ENCODE results near the gene FAM120AOS.

FAM120AOS gene

DNA sequence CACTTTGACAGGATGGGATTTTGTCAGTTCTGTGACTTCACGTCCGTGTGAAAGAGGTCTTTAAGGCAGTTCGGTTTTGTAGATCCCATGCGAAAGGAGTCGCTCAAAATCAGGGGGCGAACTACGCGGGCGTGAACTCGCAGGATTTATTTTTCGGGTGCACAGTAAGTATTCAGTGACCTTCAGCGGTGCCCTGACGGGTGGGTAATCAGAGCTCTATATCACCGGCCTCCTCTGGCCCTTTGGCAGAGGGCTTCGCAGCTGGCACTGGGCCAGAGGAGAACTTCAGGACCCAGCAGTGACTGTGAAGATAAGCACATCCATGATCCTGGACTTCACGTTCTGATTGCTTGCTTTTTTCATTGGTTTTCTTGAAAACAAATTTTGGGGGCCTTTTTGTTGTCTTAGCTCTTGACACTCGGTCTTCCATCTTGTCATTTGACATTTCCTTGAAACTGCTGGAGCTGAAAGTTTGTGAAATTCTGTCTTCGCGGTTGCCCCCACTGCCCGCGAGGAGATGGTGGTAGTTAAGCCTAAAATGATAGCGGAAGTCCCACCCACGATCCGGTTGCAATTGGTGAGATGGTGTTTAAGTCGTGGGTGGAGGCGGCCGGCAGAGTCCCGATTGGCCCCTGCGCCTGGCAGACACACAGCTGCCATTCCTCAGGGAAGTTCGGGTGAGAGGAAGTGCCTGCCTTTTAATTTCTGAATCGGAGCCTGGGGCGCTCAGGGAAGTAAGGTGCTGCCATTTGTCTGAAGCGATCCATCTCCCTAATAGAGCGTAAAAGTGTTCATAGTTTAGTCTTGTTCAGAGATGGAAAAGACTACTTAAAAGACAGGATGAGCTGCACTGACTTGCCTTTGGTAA, at the start of gene FAM120AOS (continued):
- TF ChIP-seq ZNF830 (tag by site-specific recombination; IDR thresholded peaks at IDR 0.05; ENCODE audit: low read depth) (0 out of 2 replicates have a peak, but pooled peaks have one; percentile 28), ZNF837 (tag by site-specific recombination; IDR thresholded peaks at IDR 0.05) (no peak), FEZF1 (tag by site-specific recombination; IDR thresholded peaks at IDR 0.05) (peak; percentile 55), SP2 (tag by site-specific recombination; IDR thresholded peaks at IDR 0.05) (peak; percentile 93), ZNF10 (tag by site-specific recombination; IDR thresholded peaks at IDR 0.05) (no peak), ZNF138 (tag by site-specific recombination; IDR thresholded peaks at IDR 0.05; ENCODE audit: borderline replicate concordance) (no peak), ZNF777 (tag by site-specific recombination; IDR thresholded peaks at IDR 0.05; ENCODE audit: borderline replicate concordance) (no peak), ZFP3 (tag by site-specific recombination; IDR thresholded peaks at IDR 0.05; ENCODE audit: low read depth) (no peak), ZNF561 (tag by site-specific recombination; IDR thresholded peaks at IDR 0.05; ENCODE audit: borderline replicate concordance) (0 out of 2 replicates have a peak, but pooled peaks have one; percentile 54), GLIS2 (tag by site-specific recombination; IDR thresholded peaks at IDR 0.05) (no peak), ZNF140 (tag by site-specific recombination; IDR thresholded peaks at IDR 0.05) (no peak), ZNF664 (tag by site-specific recombination; IDR thresholded peaks at IDR 0.05) (no peak), ZNF510 (tag by site-specific recombination; IDR thresholded peaks at IDR 0.05; ENCODE audit: insufficient replicate concordance) (peak; percentile 6), KLF1 (tag by site-specific recombination; IDR thresholded peaks at IDR 0.05) (no peak), ZNF221 (tag by site-specific recombination; IDR thresholded peaks at IDR 0.05; ENCODE audit: borderline replicate concordance) (no peak), ZNF76 (tag by site-specific recombination; IDR thresholded peaks at IDR 0.05; ENCODE audit: borderline replicate concordance, low read depth) (no peak), ZNF341 (tag by site-specific recombination; IDR thresholded peaks at IDR 0.05; ENCODE audit: low read depth) (peak; percentile 95), ZNF596 (tag by site-specific recombination; IDR thresholded peaks at IDR 0.05) (no peak), BCL11B (tag by site-specific recombination; IDR thresholded peaks at IDR 0.05; ENCODE audit: low read depth) (no peak), ZNF501 (tag by site-specific recombination; IDR thresholded peaks at IDR 0.05) (no peak)
- TF ChIP-seq, protein P1, sequence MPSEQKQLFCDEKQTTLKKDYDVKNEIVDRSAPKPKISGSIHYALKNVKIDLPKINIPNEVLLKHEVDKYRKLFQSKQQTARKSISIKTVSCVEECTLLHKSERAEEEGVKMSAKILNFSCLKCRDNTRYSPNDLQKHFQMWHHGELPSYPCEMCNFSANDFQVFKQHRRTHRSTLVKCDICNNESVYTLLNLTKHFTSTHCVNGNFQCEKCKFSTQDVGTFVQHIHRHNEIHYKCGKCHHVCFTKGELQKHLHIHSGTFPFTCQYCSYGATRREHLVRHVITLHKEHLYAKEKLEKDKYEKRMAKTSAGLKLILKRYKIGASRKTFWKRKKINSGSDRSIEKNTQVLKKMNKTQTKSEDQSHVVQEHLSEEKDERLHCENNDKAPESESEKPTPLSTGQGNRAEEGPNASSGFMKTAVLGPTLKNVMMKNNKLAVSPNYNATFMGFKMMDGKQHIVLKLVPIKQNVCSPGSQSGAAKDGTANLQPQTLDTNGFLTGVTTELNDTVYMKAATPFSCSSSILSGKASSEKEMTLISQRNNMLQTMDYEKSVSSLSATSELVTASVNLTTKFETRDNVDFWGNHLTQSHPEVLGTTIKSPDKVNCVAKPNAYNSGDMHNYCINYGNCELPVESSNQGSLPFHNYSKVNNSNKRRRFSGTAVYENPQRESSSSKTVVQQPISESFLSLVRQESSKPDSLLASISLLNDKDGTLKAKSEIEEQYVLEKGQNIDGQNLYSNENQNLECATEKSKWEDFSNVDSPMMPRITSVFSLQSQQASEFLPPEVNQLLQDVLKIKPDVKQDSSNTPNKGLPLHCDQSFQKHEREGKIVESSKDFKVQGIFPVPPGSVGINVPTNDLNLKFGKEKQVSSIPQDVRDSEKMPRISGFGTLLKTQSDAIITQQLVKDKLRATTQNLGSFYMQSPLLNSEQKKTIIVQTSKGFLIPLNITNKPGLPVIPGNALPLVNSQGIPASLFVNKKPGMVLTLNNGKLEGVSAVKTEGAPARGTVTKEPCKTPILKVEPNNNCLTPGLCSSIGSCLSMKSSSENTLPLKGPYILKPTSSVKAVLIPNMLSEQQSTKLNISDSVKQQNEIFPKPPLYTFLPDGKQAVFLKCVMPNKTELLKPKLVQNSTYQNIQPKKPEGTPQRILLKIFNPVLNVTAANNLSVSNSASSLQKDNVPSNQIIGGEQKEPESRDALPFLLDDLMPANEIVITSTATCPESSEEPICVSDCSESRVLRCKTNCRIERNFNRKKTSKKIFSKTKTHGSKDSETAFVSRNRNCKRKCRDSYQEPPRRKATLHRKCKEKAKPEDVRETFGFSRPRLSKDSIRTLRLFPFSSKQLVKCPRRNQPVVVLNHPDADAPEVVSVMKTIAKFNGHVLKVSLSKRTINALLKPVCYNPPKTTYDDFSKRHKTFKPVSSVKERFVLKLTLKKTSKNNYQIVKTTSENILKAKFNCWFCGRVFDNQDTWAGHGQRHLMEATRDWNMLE (tag by site-specific recombination; conservative IDR thresholded peaks at IDR 0.05; ENCODE audit: low read depth), result no peak; the same call in 1 of the 2 replicates
- TF ChIP-seq, protein P2, sequence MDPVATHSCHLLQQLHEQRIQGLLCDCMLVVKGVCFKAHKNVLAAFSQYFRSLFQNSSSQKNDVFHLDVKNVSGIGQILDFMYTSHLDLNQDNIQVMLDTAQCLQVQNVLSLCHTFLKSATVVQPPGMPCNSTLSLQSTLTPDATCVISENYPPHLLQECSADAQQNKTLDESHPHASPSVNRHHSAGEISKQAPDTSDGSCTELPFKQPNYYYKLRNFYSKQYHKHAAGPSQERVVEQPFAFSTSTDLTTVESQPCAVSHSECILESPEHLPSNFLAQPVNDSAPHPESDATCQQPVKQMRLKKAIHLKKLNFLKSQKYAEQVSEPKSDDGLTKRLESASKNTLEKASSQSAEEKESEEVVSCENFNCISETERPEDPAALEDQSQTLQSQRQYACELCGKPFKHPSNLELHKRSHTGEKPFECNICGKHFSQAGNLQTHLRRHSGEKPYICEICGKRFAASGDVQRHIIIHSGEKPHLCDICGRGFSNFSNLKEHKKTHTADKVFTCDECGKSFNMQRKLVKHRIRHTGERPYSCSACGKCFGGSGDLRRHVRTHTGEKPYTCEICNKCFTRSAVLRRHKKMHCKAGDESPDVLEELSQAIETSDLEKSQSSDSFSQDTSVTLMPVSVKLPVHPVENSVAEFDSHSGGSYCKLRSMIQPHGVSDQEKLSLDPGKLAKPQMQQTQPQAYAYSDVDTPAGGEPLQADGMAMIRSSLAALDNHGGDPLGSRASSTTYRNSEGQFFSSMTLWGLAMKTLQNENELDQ (tag by site-specific recombination; IDR thresholded peaks at IDR 0.05; ENCODE audit: low read depth), result no peak
- TF ChIP-seq, protein P3, sequence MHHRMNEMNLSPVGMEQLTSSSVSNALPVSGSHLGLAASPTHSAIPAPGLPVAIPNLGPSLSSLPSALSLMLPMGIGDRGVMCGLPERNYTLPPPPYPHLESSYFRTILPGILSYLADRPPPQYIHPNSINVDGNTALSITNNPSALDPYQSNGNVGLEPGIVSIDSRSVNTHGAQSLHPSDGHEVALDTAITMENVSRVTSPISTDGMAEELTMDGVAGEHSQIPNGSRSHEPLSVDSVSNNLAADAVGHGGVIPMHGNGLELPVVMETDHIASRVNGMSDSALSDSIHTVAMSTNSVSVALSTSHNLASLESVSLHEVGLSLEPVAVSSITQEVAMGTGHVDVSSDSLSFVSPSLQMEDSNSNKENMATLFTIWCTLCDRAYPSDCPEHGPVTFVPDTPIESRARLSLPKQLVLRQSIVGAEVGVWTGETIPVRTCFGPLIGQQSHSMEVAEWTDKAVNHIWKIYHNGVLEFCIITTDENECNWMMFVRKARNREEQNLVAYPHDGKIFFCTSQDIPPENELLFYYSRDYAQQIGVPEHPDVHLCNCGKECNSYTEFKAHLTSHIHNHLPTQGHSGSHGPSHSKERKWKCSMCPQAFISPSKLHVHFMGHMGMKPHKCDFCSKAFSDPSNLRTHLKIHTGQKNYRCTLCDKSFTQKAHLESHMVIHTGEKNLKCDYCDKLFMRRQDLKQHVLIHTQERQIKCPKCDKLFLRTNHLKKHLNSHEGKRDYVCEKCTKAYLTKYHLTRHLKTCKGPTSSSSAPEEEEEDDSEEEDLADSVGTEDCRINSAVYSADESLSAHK (tag by site-specific recombination; IDR thresholded peaks at IDR 0.05), result peak; percentile 98
- TF ChIP-seq, protein P4, sequence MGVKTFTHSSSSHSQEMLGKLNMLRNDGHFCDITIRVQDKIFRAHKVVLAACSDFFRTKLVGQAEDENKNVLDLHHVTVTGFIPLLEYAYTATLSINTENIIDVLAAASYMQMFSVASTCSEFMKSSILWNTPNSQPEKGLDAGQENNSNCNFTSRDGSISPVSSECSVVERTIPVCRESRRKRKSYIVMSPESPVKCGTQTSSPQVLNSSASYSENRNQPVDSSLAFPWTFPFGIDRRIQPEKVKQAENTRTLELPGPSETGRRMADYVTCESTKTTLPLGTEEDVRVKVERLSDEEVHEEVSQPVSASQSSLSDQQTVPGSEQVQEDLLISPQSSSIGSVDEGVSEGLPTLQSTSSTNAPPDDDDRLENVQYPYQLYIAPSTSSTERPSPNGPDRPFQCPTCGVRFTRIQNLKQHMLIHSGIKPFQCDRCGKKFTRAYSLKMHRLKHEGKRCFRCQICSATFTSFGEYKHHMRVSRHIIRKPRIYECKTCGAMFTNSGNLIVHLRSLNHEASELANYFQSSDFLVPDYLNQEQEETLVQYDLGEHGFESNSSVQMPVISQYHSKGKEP (tag by site-specific recombination; IDR thresholded peaks at IDR 0.05), result no peak; the same call in 1 of the 2 replicates
- TF ChIP-seq, protein P5, sequence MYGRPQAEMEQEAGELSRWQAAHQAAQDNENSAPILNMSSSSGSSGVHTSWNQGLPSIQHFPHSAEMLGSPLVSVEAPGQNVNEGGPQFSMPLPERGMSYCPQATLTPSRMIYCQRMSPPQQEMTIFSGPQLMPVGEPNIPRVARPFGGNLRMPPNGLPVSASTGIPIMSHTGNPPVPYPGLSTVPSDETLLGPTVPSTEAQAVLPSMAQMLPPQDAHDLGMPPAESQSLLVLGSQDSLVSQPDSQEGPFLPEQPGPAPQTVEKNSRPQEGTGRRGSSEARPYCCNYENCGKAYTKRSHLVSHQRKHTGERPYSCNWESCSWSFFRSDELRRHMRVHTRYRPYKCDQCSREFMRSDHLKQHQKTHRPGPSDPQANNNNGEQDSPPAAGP (tag by site-specific recombination; IDR thresholded peaks at IDR 0.05), result no peak

Data from HEK293 (cell line).